Measurements from ENCODE around the gene CENPV. TPM values are rescaled to one million over a fixed set of nuclear protein-coding genes. Genes with fewer than 3 reads are reported as not detected.

The CENPV gene
- total and polyA plus RNA-seq, 2 of the 13 experiments (the other 11 are each of a cell fraction or from before 2014, with no cell fraction given), result 193 to 292 TPM

- Histone ChIP-seq H3K79me2 (ENCODE audit: insufficient read depth, low read length) (no peaks in the 10 kb centered on the region), H3K4me1 (ENCODE audit: insufficient read depth, low read length) (peaks cover 55% of the 10 kb centered on the region), H3K9ac (ENCODE audit: insufficient read depth, low read depth, low read length) (peak overlapping the region; percentile 69), H3K4me3 (replicated peaks in 1 of 3; ENCODE audit: insufficient read depth in 1 of 3, low read depth in 2 of 3, low read length in 3 of 3) (peak overlapping the region in 2 of 3 experiments; percentile 1 to 35; a peak in 2 of 6 replicates), H3K9me3 (ENCODE audit: low read length) (no peaks in the 10 kb centered on the region), H3K36me3 (replicated peaks in 1 of 2; ENCODE audit: control insufficient read depth in 1 of 2, insufficient read depth in 2 of 2, low read length in 2 of 2) (peaks cover 0 to 11% of the 10 kb centered on the region in 2 experiments; a peak in 2 of 5 replicates), H3K27me3 (ENCODE audit: control insufficient read depth in 1 of 2, insufficient read depth in 2 of 2, low read length in 2 of 2) (no peaks in the 10 kb centered on the region), H3K27ac (ENCODE audit: extremely low read length, insufficient read depth, low read length) (peak overlapping the region; percentile 97), H4K20me1 (ENCODE audit: insufficient read depth, low read length) (no peaks in the 10 kb centered on the region), H3K4me2 (ENCODE audit: low read depth, low read length) (peak overlapping the region; percentile 66), H2AFZ (ENCODE audit: low read length) (peak overlapping the region; percentile 68)
- TSS peak; percentile 90 for BruUV-seq (replicated peaks)
- peak; percentile 96 for FAIRE-seq
- peak; percentile 94 for DNase-seq (ENCODE audit: low spot score)
- CTCF ChIA-PET (ENCODE audit: low intra/inter-chr PET ratio, low total read pairs), result no interaction called here
- in situ Hi-C loops (cut with HindIII; ENCODE audit: extremely low pct_ligation_motif_present, low pct_unique_long_range_greater_than_20kb), result no loop called here
- POLR2A ChIA-PET, result interaction anchor here (0.9 to 5.2 kb wide), 17 partner anchors 10 to 223 kb away, joined by 3 to 100 read pairs (median 8); partner anchors contain the start of genes CENPV, NCOR1, PIGL and UBB
- intact Hi-C loops (cut with micrococcal nuclease; ENCODE audit: unreplicated experiment), result loop anchor here (5.0 kb wide), 1 partner anchor 39 kb away; the partner anchor contains the start of gene CENPV
- 12% methylated on average over 7 of the region's 7 CpGs for WGBS (ENCODE audit: low lambda C conversion rate)
- ATAC-seq, result peak; percentile 97
- TF ChIP-seq ISX (CRISPR knock-in tag; conservative IDR thresholded peaks at IDR 0.05) (no peak), ZNF781 (CRISPR knock-in tag; IDR thresholded peaks at IDR 0.05; ENCODE audit: borderline replicate concordance, not compliant biosample characterization) (peak; percentile 65), ZNF687 (CRISPR knock-in tag; IDR thresholded peaks at IDR 0.05) (no peak), ZNF33A (CRISPR knock-in tag; IDR thresholded peaks at IDR 0.05; ENCODE audit: borderline replicate concordance) (no peak), ZNF672 (CRISPR knock-in tag; IDR thresholded peaks at IDR 0.05) (no peak), MXD4 (CRISPR knock-in tag; IDR thresholded peaks at IDR 0.05) (peak; percentile 18; the same call in 1 of the 2 replicates), MED13 (CRISPR knock-in tag; IDR thresholded peaks at IDR 0.05) (no peak), ZNF441 (CRISPR knock-in tag; IDR thresholded peaks at IDR 0.05; ENCODE audit: borderline replicate concordance) (no peak), MBNL3 (CRISPR knock-in tag; conservative IDR thresholded peaks at IDR 0.05) (no peak), ZNF605 (CRISPR knock-in tag; IDR thresholded peaks at IDR 0.05) (peak; percentile 84; the same call in 1 of the 2 replicates), RFXANK (CRISPR knock-in tag; IDR thresholded peaks at IDR 0.05) (no peak), LCORL (IDR thresholded peaks at IDR 0.05) (no peak), LCORL (CRISPR knock-in tag; IDR thresholded peaks at IDR 0.05) (peak; percentile 75), ATF3 (CRISPR knock-in tag; IDR thresholded peaks at IDR 0.05) (no peak), HHEX (CRISPR knock-in tag; IDR thresholded peaks at IDR 0.05) (peak; percentile 43; the same call in 1 of the 2 replicates), BCL3 (CRISPR knock-in tag; IDR thresholded peaks at IDR 0.05) (no peak), NFKBIZ (CRISPR knock-in tag; IDR thresholded peaks at IDR 0.05) (no peak), MTF2 (CRISPR knock-in tag; IDR thresholded peaks at IDR 0.05; ENCODE audit: borderline replicate concordance) (no peak), PHF8 (CRISPR knock-in tag; IDR thresholded peaks at IDR 0.05) (no peak), KAT2B (IDR thresholded peaks at IDR 0.05; ENCODE audit: borderline replicate concordance, low read depth, low read length) (no peak)
Measured at GRCh38 chr17:16313139-16314090, 39.9 kb downstream of the CENPV start.

Data from HepG2 (cell line).